HG02759 (cell line): ENCODE data around the gene STX3.

Source experiments
- ATAC-seq: cut with Tn5 transposase; IDR thresholded peaks from one replicate; pipeline ENCODE4 v1.9.1; 2021; ENCODE audit warnings: mild to moderate bottlenecking, moderate library complexity; ENCODE audit not compliant: unreplicated experiment

STX3 gene

DNA sequence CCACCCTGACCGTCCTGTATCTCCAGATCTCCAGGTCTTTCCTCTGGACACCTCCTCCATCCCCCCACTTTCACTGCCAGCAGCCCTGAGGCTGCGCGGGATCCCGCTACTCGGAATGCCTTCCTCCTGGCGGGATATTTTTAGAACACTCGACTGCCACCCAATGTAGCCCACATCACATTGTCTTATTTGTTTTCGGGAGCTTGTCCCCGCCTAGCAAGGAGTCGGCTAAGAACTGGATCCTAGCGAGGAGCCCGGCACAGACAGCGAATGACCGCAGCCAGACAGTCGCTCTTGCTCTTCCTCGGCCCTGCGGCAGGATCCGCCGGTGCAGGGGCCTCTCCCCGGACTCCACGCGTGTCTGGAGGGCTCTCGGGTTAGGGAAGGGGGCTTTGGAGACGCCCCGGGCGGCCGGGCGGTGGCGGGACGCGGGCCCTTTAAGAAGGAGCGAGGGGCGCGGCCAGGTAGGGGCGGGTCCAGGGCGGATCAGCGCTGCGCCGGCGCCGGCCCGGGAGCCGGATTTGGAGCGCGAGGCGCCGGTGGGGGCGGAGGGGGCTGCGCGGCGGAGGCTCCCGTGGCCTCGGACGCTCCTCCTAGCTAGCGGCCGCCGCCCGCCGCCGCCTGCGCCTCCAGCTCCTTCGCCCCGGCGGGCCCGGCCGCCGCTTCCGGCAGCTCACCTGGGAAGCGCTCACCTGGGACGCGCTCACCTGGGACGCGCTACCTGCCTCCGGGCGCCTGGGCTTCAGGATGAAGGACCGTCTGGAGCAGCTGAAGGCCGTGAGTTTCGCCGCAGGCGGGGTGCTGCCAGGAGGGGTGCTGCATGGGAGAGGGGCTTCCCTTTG is at the start of gene STX3:
STX3 (plus strand) TSS at position 518 of the 842 bp plus-strand sequence; CDS start at position 748, 230 bp downstream.
- ATAC-seq, result peak; percentile 83

DNA sequence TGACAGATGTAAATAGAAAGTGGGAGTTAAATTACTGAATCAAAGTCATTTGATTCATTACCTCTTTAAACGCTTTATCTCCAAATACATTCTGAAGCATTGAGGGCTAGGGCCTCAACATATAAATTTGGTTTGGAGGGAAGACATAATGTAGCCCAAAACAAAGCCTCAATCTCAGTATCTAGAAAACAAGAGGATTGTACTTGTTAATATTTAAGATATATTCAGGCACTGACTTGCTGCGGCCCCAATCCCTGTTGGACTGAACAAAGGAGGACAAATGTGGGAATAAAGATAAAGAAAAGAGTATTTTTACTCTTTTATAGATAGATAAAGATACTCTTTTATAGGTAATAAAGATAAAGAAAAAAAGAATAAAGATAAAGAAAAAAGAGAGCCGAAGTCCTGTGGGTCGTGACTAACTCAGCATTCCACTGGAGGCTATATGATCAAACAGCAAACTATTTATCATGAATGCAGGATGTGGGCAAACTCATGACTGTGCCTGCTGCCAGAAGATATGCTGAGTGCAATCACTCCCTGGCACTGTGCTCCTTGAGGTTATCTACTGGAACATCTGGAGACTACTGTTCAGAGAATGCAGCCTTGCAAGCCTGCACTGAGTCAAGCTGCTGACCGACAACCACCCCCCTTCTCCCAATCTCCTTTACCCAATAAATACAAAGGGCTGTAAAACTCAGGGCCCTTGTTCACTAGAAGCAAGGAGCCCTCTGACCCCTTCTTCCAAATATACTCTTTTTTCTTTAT is 48.5 kb upstream of the STX3 start:
- ATAC-seq, result no peak

DNA sequence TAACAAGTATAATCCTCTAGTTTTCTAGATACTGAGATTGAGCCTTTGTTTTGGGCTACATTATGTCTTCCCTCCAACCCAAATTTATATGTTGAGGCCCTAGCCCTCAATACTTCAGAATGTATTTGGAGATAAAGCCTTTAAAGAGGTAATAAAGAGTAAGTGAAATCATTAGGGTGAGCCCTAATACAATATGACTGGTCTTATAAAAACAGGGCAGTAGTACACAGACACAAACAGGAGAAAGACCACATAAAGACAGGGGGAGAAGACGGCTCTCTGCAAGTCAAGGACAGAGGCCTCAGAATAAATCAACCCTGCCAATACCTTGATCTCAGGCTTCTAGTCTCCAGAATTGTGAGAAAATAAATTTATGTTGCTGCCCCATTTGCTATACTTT is 47.8 kb upstream of the STX3 start:
- ATAC-seq, result no peak

DNA sequence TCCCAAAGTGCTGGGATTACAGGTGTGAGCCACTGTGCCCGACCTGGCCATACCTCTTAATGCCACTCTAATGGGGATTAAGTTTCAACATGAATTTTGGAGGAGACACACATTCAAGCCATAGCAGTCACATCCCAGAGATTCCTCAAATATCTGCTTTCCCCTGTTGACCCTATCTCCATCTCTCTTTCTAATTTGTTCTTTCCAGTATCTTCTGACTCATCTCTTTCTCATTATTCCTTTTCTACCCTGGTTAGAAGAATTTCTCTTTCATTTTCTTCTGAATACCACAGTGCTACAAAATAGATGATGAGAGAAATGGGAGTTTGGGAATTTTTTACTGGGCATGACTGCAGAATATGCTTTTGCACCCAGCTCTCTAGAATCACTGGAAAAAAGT is 46.6 kb upstream of the STX3 start:
- ATAC-seq, result no peak

DNA sequence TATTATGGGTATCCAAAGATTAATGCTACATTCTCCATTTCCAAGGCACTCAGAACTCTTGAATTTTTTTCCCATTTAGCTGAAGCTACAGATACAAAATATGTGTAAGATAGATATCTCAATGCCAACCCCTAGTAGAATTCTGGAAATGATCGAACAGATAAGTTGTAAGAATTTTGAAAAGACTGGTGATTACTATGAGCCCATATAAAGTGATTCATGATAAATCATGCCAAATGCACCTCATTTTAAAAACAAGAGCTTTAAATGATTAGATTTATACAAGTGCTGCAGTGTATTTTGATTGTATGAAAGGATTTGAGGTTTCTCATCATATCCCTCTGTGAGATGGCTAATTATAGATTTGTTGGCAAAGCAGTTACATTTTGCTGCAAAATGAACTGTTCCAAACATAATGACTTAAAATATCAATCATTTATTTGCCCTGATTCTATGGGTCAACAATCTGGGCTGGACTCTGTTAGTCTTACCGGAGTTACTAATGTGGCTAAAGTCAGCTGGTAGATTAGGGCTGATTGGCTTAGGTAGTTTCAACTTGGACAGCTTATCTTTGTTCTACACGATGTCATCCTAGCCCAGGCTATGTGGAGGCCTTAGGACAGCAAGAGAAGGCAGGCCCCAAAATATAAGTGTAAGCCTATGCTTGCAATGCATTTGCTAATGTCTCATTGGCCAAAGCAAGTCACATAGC is 44.9 kb upstream of the STX3 start:
- ATAC-seq, result no peak

DNA sequence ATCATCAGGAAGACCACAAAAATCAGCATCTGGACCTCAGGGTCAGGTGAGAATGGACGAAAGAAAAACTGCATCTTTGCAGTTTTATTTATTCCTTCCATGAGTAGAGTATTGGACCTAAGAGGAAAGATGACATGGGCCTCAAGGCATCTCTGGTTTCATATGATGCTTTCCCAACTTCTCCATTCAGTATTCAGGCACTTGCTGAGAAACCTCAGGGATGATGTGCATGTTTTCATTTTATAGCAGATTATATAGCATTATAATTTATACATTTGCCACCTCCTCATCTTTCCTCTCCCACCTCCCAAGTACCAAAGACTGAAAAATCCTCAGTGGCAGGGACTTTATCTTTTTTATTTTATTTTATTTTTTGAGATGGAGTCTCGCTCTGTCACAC is 41.4 kb upstream of the STX3 start, which contains the start of gene OR10V1:
OR10V1 (minus strand) TSS at position 101 of the 400 bp plus-strand sequence; CDS start at position 101, 0 bp downstream.
- no peak for ATAC-seq

DNA sequence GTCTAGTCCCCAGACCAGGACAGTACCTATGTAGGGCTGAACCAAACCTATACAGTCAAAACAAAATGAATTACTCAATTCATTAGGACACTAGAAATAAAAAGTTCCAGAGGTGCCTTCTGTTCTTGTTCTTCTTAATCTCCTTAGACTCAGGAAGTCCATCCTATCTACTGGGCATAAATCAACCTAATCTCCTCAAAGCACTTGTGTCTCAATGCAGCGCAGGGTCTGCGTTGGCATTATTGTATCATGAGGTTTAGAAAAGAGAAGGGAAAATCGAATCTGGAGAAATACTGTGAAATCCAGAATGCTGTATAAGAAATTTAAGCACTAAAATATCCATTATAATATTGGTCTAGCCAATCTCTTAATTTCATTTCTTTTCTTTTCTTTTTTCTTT is 39.1 kb upstream of the STX3 start:
- no peak for ATAC-seq

DNA sequence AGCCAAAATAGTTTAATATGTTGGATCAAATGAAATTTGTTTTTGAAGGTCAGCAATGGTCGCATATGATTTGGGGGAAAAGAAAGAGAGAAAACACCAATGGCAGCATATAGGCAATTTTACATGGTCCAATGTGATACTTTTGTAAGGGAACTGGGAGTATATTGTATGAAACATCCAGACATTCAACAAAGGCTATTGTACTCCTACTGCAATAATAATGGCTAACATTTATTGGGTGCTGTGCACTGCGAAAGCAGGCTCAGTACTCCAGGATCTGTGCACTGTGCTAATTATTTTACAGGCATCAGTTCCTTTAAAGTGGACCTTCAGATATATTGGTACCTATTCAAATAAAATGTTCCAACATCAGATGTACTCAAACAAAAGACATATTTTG is 35.6 kb upstream of the STX3 start:
- no peak for ATAC-seq

DNA sequence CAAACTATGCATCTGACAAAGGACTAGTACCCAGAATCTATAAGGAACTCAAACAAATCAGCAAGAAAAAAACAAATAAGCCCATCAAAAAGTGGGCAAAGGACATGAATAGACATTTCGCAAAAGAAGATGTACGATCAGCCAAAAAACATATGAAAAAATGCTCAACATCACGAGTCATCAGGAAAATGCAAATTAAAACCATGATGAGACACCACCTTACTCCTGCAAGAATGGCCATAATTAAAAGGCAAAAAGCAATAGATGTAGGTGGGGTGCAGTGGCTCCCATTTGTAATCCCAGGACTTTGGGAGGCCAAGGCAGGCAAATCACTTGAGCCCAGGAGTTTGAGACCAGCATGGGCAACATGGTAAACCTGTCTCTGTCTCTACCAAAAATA is 31.1 kb upstream of the STX3 start:
- no peak for ATAC-seq

DNA sequence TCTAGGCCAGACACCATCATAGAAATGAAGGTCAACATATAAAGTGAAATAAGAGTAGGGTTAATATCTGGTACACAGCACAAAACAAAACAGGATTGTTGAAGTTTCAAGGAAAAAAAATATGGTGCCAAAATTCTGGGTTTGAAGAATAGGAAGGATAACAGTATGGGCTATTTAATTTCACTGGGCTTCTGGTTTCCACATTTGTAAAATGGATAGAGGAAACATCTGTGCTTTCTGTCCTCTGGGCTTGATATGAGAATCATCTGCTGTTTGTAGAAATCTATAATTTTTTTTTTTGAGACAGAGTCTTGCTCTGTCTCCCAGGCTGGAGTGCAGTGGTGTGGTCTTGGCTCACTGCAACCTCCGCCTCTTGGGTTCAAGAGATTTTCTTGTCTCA is 27.8 kb upstream of the STX3 start:
- ATAC-seq, result no peak

DNA sequence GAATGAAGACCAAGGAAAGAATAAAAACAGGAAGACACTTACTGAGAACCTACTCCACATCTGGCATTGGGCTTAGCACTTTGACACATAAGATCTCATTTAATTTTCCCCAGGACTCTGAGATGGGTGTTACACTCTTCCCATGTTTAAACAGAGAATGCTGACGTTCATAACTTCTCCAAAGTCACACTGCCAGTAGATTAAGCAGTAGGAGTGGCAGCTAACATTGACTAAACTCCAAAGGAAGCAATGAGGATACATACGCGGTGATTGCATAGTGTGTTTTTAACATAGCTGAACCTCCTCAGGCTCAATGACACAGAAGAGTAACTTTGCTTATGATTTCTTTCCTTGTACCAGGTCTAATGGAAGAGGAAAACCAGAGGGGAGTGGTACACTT is 27.0 kb upstream of the STX3 start:
- no peak for ATAC-seq

DNA sequence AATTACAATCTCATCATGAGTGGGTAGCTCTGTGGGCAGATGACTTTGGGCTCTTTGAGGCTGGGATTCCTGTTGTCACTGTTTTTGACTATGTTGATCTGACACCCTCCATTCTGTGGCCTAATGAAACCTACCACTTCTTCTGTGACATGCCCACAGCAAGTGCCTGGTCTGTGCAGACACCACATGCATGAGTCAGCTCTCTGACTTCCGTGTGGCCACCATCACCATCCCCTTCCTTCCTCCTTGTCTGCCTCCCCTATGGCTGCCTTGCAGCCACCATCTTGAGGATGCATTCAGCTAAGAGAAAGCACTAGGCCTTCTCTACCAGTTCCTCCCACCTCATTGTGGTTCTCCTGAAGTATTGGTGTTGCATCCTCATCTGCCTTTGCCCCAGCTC is 26.3 kb upstream of the STX3 start:
- ATAC-seq, result no peak

DNA sequence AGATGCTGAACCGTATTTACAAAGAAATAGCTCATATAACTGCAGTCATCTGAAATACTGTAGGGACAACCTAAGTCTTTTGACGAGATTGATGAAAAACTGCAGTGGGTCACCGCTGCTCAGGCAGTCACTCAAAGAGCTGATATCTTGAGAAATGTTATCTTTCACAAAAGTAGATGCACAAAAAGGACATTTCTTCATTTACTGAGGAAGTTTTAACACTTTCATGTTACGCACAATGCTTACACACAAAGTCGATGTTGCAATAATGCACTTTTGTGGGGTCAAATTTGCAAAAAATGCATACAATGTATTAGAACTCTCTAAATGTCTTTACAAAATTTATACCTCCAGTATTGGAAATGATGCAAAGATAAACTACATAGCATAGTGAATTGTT is 25.3 kb upstream of the STX3 start:
- no peak for ATAC-seq

DNA sequence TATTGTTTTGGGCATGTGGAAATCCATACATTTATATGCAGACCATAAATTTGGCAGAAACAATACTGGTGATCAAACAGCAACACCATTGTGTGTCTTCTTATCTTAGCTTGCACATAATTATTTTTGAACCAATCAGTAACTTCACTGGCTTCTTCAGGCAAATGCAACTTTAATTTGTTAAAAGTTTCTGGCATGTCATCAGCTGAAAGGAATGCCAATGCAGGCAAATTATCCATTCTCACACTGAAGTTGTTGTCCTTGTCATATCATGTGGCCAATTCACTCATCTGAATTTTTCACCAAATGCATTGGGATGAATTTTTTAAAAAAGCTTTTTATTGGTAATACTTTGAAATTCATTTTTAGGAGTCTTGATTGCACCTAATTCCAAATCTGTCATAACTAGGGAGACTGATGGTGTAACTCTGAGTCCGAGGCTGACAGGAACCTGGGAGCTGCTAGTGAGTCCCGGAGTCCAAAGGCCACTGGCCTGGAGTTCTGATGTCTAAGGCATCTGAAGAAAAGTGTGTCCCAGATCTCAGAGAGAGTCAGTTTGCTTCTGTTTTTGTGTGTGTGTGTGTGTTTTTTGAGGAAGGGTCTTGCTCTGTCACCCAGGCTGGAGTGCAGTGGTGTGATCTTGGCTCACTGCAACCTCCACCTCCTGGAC is 24.1 kb upstream of the STX3 start:
- ATAC-seq, result no peak

DNA sequence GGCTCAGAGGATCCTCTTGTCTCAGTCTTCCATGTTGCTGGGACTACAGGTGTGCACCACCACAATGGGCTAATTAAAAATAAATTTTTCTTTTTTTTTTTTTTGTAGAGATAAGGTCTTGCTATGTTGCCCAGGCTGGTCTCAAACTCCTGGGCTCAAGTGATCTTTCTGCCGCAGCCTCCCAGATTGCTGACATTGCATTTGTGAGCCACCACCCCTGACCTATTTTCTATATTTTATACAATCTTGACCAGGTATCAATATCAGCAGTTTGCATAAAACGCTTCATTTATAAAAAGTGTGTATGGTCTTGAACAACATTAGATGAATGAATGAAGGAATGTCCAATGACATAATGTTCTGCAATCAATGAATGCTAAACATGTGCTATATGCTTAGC is 9.1 kb upstream of the STX3 start:
- no peak for ATAC-seq

DNA sequence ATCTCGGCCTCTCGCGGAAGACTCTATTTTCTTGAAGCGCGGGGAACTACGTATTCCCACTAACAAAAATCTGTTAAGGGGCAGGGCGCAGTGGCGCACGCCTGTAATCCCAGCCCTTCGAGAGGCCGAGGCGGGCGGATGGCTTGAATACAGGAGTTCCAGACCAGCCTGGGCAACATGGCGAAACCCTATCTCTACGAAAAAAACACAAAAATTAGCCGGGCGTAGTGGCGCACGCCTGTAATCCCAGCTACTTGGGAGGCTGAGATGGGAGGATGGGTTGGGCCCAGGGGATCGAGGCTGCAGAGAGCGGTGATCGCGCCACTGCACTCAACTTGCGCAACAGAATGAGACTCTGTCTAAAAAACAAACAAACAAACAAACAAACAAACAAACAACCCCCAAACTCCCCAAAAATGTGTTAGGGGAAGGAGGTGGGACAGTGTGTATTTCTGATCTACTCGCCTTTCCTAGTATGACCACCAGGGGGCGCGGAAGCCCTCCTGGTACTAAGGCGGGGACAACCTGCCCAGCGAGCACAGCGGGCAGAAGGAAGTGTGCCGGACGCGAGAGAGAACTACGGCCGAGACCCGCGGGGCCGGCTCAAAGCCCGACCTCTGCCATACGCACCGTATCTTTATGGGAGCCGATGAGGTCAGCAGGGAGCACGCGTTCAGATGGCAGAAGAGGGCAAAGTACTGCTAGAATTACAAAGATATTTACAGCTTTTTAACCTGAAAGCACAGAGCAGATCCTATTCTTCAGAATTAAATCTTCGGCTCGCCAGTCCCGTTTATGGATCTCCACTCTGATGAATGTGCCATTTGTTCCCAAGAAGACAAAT is 1.3 kb upstream of the STX3 start:
- ATAC-seq, result peak; percentile 61

DNA sequence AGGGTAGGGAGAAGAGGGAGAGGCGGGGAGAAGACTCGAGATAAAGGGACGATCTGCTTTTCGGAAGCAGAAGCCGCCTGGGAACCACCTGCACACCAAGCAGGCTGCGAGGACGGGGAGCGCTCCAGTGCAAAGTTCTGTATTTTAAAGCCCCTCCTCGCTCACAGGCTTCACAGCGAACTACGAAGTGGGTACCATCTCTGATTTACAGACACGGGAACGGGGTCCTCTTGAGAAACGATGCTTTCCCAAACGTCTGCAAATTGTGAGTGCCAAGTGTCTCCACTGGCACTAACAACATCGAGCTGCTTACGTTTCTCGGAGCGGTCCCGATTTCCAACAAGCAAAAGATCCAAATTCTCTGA is 700 bp upstream of the STX3 start:
- ATAC-seq, result peak; percentile 18

DNA sequence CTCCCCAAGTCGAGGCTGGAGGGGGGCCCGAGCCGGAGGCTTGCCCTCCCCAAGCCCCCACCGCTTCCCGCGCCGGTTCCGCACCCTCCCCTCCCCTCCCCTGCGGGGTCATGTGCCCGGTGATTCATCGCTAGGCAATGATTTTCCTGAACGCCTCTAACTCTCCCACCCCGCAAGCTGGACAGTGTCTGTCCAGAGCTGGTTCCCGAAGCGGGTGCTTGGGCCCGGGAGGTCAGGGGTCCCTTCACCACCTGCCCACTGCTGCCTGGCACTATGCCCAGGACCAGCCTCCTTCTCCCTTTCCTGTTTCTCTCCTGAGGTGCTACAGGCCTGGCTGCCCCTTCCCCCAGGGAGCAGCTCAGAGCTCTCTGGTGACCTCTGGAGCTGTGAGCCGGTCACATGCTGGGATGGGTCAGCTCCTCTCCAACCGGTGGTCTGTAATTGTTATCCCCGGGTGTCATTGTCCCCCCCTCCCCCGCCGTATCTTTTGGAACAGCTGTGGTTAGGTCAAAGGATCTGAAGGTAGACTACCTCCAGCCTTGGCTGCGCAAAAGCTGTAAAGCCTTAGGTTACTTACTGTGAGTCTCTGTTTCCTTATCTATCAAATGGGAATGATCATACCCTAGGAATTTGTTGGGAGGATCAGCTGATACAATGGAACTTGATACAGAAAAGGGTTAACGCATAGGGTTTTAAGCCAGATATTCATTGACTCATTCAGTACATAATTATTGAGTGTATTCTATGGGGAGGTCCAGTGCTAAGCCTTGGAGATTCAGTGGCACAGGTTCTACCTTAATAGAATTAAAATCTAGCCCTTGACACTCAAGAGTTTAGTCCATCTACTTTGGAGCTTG is 753 bp downstream of the STX3 start:
- peak; percentile 14 for ATAC-seq

DNA sequence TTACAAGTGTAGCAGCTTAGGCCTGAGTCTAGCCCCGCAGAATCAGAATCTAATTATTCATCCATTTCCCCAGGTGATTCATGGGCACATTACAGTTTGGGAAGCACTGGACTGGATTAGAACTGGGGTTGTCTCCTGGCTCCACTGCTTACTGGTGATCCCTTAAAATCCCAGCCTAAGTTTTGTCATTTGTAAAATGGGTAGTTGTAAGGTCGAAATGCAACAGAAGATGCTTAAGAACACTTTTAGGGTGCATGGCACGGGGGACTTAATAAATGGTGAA is 1.3 kb downstream of the STX3 start:
- ATAC-seq, result no peak
